K562 (cell line): ENCODE data around the gene PPIE. TPM values are rescaled to one million over a fixed set of nuclear protein-coding genes. Genes with fewer than 3 reads are reported as not detected.

ENCODE experiments used
- ATAC-seq: fragments of 200-7000 bp; cut with Tn5 transposase; 3 replicates; pipeline ENCODE4 v1.9.1; 2020; ENCODE audit warnings: moderate library complexity
- BruUV-seq: library from RNA; stranded (reverse); fragments of 400-500 nt; replicated peaks from 2 replicates; lab custom pipeline; 2021; lab: Mats Ljungman, UMichigan
- CTCF ChIA-PET: fragments of 300-600 bp; formaldehyde crosslinking; extraction: SDS; loops from one replicate; lab custom pipeline; 2021; ENCODE audit warnings: low intra/inter-chr PET ratio; lab: Yijun Ruan, JAX
- POLR2A ChIA-PET: fragments of 300-600, 350-650 bp; sonication (Branson Sonifier 250); formaldehyde crosslinking; extraction: SDS; loops from one replicate; lab custom pipeline; 2021; ENCODE audit warnings: antibody characterized with exemption, inconsistent platforms; lab: Yijun Ruan, JAX
- DNase-seq, 4 experiments: peaks; one replicate each; pipeline versions ENCODE4 v3.0.0 to v3.0.0-alpha.2; 2011 to 2018; ENCODE audit warnings: low spot score in 3 of 4, mixed read lengths in 3 of 4; ENCODE audit errors: extremely low read depth in 1 of 4
- FAIRE-seq: peaks from 2 replicates; lab custom pipeline; 2011; peaks lifted over from hg19 to GRCh38; lab: Jason Lieb, UNC
- H2AFZ ChIP-seq: 2 replicates; pipeline ENCODE4 v1.6.0; 2011; ENCODE audit warnings: low read depth, low read length, control low read depth, inconsistent platforms
- H3K27ac ChIP-seq: fragments of 200-600 bp; 3 replicates; pipeline ENCODE4 v1.8.0; 2011; ENCODE audit warnings: low read depth, mild to moderate bottlenecking, control low read depth, inconsistent platforms, low read length, moderate library complexity, mixed read lengths; ENCODE audit errors: extremely low read depth
- H3K27me3 ChIP-seq, 2 experiments: fragments of 300-600 bp in 1 of 2; 2 replicates in 1 of 2; 3 replicates in 1 of 2; pipeline versions ENCODE4 v1.6.0 to v1.8.0; 2011; ENCODE audit warnings: inconsistent platforms in 2 of 2, low read length in 2 of 2, mild to moderate bottlenecking in 1 of 2, mixed read lengths in 1 of 2, moderate library complexity in 1 of 2; ENCODE audit not compliant: control insufficient read depth in 2 of 2, insufficient read depth in 2 of 2
- H3K36me3 ChIP-seq: fragments of 300-600 bp; 3 replicates; pipeline ENCODE4 v1.8.0; 2011; ENCODE audit warnings: mild to moderate bottlenecking, low read length, inconsistent platforms; ENCODE audit not compliant: control insufficient read depth, insufficient read depth
- H3K4me1 ChIP-seq, 2 experiments: fragments of 200-600 bp in 1 of 2; replicated peaks in 1 of 2; 2 replicates in 1 of 2; 3 replicates in 1 of 2; pipeline versions ENCODE4 v1.5.1 to v1.8.0; 2011; ENCODE audit warnings: inconsistent platforms in 2 of 2, low read length in 2 of 2, mild to moderate bottlenecking in 1 of 2, mixed read lengths in 1 of 2, moderate library complexity in 1 of 2; ENCODE audit not compliant: control insufficient read depth in 2 of 2, insufficient read depth in 2 of 2
- H3K4me2 ChIP-seq: 2 replicates; pipeline ENCODE4 v1.6.1; 2011; ENCODE audit warnings: low read length, control low read depth, inconsistent platforms, mixed read lengths; ENCODE audit not compliant: insufficient read depth
- H3K4me3 ChIP-seq: fragments of 200-600 bp; sonication (generic), shearing (Covaris generic); 2 replicates; pipeline ENCODE4 v1.5.1; 2016; ENCODE audit warnings: control low read depth, inconsistent platforms
- H3K79me2 ChIP-seq: fragments of 200-600 bp; 3 replicates; pipeline ENCODE4 v1.8.0; 2011; ENCODE audit warnings: low read length, inconsistent platforms; ENCODE audit not compliant: control insufficient read depth, insufficient read depth
- H3K9ac ChIP-seq, 2 experiments: 2 replicates each; pipeline versions ENCODE4 v1.6.0 to v1.6.1; 2011; ENCODE audit warnings: low read depth in 2 of 2, low read length in 2 of 2, control low read depth in 1 of 2, inconsistent platforms in 1 of 2, mild to moderate bottlenecking in 1 of 2, mixed read lengths in 1 of 2; ENCODE audit not compliant: insufficient read depth in 1 of 2
- H3K9me1 ChIP-seq: one replicate; pipeline ENCODE4 v1.6.0; 2011; ENCODE audit warnings: inconsistent platforms, mild to moderate bottlenecking, low read length, moderate library complexity; ENCODE audit not compliant: control insufficient read depth, insufficient read depth
- H3K9me3 ChIP-seq: replicated peaks from 2 replicates; pipeline ENCODE4 v1.5.1; 2011; ENCODE audit warnings: low read depth, low read length, inconsistent platforms; ENCODE audit not compliant: control insufficient read depth, insufficient read depth
- H4K20me1 ChIP-seq: replicated peaks from 2 replicates; pipeline ENCODE4 v1.6.1; 2011; ENCODE audit warnings: low read length, inconsistent platforms, mixed read lengths; ENCODE audit not compliant: control insufficient read depth, insufficient read depth
- HNRNPK ChIP-seq: fragments of 200-400 bp; formaldehyde crosslinking; IDR thresholded peaks from one replicate; pipeline ENCODE4 v1.6.1; 2018; ENCODE audit warnings: mild to moderate bottlenecking, low read depth, low read length; ENCODE audit not compliant: poor library complexity, severe bottlenecking
- TFAM ChIP-seq: fragments of 250-450 bp; sonication (Bioruptor Pico); conservative IDR thresholded peaks from 2 replicates; pipeline ENCODE4 v1.5.0; 2021; ENCODE audit warnings: mild to moderate bottlenecking, moderate library complexity
- ZNF274 ChIP-seq: IDR thresholded peaks from 2 replicates; pipeline ENCODE4 v1.6.1; 2011; ENCODE audit warnings: low read depth, mild to moderate bottlenecking, low read length, moderate library complexity, borderline replicate concordance
- whole genome bisulfite sequencing: fragments of 100-300 bp; shearing (Covaris generic); methylation state at CpG from one replicate; pipeline ENCODE4 v1.1.6; 2016; ENCODE audit warnings: low coverage, mixed read lengths; ENCODE audit not compliant: insufficient coverage; ENCODE audit errors: missing lambda C conversion rate; 5-methylcytosine and 5-hydroxymethylcytosine counted together
- in situ Hi-C: fragments of 300-500 bp; cut with MboI; formaldehyde crosslinking; loops from 4 replicates; pipeline ENCODE4 v1.15.0; 2018; ENCODE audit warnings: inconsistent platforms, mixed read lengths
- intact Hi-C: fragments of 100-400 bp; cut with micrococcal nuclease; formaldehyde crosslinking; loops from 2 replicates; pipeline ENCODE4 v1.14.2; 2022
- polyA plus RNA-seq, 8 experiments: library from polyadenylated mRNA; depleted of rRNA in 4 of 8; stranded (reverse) in 5 of 8; unstranded in 3 of 8; fragments of >200 nt; fragmentation: Nextera tagmentation in 2 of 8; fragmentation: Illumina TruSeq in 1 of 8; extraction: Ambion mirVana in 2 of 8; extraction: Trizol in 1 of 8; gene quantifications; 2 replicates each; pipeline versions ENCODE4 v1.2.1 to v1.2.3, GENCODE V29; 2011 to 2014; ENCODE audit warnings: inconsistent platforms in 1 of 8, missing spikeins in 1 of 8
- total RNA-seq, 7 experiments: library from RNA; depleted of rRNA in 6 of 7; stranded (reverse); fragments of >200 nt in 6 of 7; fragmentation: Illumina TruSeq in 2 of 7; extraction: Trizol in 2 of 7; gene quantifications; 2 replicates each; pipeline versions ENCODE4 v1.2.1 to v1.2.3, GENCODE V29; 2011 to 2021; ENCODE audit warnings: low replicate concordance in 1 of 7
- TF ChIP-seq, protein P1 (sequence below): fragments of 200-800 bp; sonication (Bioruptor generic); IDR thresholded peaks from 2 replicates; pipeline ENCODE4 v1.6.1; 2017; ENCODE audit warnings: missing genetic modification characterization, missing compliant biosample characterization

Gene PPIE
- total and polyA plus RNA-seq, 9 of the 15 experiments (the other 6 are each of a cell fraction or from before 2014, with no cell fraction given), result 75.4 to 444 (median 131) TPM

DNA sequence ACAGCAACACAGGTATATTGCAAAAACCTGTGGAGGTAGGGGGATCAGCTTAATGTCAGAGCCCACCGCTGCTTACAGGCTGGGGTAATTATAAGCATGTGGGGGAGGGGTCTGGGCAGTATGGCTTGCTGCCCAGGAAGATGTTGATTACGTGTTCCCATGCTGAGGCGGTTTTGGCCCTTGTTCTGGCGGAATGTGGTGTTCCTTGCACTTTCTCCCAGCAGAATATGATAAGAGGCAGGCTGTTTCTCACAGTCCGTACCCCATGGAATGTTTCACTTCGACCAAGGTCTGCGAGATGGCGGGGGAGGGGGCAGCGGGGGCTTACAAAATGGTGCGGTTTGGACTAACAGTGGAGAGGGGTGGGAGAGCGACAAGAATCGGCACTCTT lies 37.6 kb upstream of the PPIE start:
- intact Hi-C loops, result loop anchor here (5.0 kb wide), 1 partner anchor 271 kb away; no protein-coding TSS in a partner anchor
- FAIRE-seq (no peak), DNase-seq (no peak), ATAC-seq (no peak)
- Histone ChIP-seq H3K9ac (peak overlapping the region in 1 of 2 experiments; percentile 32; a peak in 2 of 4 replicates), H3K27me3 (peaks cover 9 to 12% of the 10 kb centered on the region in 2 experiments; a peak in 4 of 5 replicates), H3K4me2 (no peak overlapping the region), H3K9me1 (no peaks in the 10 kb centered on the region), H3K79me2 (no peaks in the 10 kb centered on the region), H3K4me3 (no peak overlapping the region), H3K9me3 (no peaks in the 10 kb centered on the region), H3K36me3 (no peaks in the 10 kb centered on the region), H4K20me1 (no peaks in the 10 kb centered on the region), H3K4me1 (peaks cover 5 to 12% of the 10 kb centered on the region in 2 experiments; a peak in 3 of 5 replicates), H2AFZ (peak overlapping the region; percentile 89), H3K27ac (no peak overlapping the region)
- in situ Hi-C loops, result no loop called here
- CTCF ChIA-PET, result interaction anchor here (0.5 to 2.6 kb wide), 4 partner anchors 10 to 99 kb away, joined by 3 to 28 read pairs (median 11); no protein-coding TSS in a partner anchor
- WGBS, result 30% methylated on average over 12 of the region's 12 CpGs
- POLR2A ChIA-PET, result interaction anchor here (1.0 to 4.3 kb wide), 3 partner anchors 11 to 43 kb away, joined by 4 to 25 read pairs (median 5); no protein-coding TSS in a partner anchor
- TF ChIP-seq HNRNPK (no peak), ZNF274 (no peak), TFAM (CRISPR knock-in tag) (no peak)
- TF ChIP-seq, protein P1, sequence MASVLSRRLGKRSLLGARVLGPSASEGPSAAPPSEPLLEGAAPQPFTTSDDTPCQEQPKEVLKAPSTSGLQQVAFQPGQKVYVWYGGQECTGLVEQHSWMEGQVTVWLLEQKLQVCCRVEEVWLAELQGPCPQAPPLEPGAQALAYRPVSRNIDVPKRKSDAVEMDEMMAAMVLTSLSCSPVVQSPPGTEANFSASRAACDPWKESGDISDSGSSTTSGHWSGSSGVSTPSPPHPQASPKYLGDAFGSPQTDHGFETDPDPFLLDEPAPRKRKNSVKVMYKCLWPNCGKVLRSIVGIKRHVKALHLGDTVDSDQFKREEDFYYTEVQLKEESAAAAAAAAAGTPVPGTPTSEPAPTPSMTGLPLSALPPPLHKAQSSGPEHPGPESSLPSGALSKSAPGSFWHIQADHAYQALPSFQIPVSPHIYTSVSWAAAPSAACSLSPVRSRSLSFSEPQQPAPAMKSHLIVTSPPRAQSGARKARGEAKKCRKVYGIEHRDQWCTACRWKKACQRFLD (CRISPR knock-in tag), result 0 out of 2 replicates have a peak, but pooled peaks have one; percentile 19
- BruUV-seq, result no TSS peak
